ENCODE data around the gene IFNAR1.
"Not testable (repeated sequence)": the region's sequence is repeated elsewhere in the genome, so short reads cannot be mapped to it uniquely, and the experiment has no call there.

IFNAR1 gene

DNA sequence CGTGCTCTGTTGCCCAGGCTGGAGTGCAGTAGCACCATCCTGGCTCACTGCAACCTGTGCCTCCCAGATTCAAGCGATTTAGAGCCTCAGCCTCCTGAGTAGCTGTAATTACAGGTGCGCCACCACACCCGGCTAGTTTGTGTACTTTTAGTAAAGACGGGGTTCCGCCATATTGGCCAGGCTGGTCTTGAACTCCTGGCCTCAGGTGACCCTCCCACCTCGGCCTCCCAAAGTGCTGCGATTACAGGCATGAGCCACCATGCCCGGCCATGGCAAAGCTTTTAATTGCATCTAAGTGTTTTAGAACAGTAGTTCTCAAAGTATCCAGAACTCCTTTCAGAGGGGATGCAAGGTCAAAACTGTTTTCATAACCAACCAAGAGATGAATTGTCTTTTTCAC lies 53.3 kb downstream of the IFNAR1 start:
- no peak for DNase-seq

DNA sequence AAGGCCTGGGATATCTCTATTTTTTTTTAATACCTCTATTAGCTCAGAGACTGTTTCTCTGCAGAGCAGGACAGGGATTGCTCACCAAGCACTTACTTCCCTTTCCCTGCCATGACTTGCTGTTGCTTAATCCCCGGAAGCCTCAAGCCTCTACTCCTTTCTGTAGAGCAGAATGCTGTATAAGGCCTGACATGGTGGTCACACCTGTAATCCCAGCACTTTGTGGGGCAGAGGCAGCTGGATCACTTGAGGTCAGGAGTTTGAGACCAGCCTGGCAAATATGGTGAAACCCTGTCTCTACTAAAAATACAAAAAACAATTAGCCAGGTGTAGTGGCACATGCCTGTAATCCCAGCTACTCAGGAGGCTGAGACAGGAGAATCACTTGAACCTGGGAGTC lies 55.2 kb downstream of the IFNAR1 start:
- DNase-seq = not testable (repeated sequence)

DNA sequence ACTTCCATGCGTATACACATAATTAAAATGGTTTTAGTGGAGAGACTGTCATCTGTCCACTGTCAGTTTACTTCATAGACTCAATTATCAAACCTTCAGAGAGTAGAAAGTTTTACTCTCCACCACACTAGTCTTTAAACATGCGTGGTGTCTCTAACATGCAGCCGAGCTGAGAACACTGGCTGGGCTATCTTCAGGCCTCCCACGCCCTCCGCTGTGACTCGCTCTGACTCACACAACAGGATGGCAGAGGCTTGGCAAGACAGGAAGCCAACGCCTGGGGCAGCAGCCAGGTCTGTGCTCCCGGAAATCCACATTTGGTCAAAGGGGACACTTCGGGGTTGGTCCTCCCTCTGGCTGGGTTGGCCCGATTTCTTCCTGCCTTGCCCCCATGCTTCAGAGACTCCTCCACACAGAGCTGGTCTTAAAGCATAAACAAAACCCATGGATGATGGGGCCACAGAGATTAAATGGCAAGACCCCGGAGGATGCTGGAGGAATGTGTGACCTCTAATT lies 55.8 kb downstream of the IFNAR1 start:
- DNase-seq = no peak

DNA sequence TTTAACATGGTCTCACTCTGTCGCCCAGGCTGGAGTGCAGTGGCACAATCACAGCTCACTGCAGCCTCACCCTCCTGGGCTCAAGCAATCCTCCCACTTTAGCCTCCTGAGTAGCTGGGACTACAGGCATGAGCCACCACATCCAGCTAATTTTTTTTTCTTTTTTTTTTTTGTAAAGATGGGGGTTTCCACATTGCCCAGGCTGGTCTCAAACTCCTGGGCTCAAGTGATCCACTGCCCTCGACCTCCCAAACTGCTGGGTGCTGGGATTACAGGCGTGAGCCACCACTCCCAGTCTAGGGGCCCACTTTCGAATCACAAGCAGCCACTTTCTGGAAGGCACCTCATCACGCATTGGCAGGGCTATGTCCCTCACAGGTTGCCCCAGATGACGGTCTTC lies 56.6 kb downstream of the IFNAR1 start:
- DNase-seq = not testable (repeated sequence)

DNA sequence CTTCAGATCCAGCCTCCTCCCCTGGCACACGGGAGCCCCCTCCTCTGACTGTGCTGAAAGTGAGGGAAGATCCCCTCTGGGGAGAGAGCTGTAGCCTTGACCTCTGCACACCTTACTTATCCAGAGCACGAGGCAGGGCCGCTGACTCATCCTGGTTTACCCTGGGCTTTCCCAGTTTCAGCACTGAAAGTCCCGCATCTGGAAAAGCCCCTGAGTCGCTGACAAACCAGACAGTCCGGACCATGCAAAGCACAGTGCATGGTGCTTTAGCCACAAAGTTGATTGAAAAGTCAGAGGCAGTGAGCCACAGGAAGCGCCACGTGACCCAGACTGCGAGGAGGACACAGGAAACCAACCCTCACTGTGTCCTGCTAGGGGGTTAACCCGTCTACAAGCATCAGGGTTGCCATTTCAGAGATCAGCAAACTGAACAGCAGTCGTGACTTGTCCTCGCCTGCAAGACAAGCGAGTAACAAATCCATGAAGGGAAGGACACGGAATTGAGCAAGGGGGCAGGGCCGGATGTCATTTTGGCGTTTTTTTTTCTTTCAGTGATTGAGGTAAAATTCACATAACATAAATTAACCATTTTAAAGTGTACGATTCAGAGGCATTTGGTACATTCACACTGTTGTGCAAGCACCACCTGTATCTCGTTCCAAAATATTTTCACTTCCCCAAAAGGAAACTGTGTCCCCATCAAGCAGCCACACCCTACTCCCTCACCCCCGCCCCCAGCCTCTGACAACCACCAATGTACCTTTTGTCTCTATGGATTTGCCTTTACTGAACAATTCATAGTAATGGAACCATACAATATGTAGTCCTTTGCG lies 58.5 kb downstream of the IFNAR1 start:
- no peak for DNase-seq

DNA sequence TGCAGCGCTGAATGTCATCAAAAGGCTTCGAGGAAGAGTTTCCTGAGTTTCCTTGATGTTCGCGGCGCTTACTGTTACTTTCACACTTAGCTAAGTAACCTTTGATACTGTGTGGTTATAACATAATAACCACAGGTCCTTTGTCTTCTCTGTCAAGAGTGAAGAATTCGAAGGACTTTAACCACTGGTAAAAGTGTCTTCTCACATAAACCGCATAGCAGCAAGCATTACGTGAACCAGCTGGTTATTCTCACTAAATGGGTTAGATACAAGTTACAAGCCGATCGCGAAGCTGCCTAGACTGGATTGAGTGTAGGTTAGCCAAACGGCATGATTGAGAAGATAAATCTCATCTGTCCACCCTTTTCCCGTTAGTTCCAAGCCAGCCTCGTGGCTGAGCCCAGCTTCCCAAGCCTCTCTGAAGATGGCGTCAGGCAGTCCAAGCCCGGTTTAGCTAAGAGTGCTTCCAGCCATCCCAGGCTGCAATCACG lies 60.1 kb downstream of the IFNAR1 start:
- DNase-seq = no peak

DNA sequence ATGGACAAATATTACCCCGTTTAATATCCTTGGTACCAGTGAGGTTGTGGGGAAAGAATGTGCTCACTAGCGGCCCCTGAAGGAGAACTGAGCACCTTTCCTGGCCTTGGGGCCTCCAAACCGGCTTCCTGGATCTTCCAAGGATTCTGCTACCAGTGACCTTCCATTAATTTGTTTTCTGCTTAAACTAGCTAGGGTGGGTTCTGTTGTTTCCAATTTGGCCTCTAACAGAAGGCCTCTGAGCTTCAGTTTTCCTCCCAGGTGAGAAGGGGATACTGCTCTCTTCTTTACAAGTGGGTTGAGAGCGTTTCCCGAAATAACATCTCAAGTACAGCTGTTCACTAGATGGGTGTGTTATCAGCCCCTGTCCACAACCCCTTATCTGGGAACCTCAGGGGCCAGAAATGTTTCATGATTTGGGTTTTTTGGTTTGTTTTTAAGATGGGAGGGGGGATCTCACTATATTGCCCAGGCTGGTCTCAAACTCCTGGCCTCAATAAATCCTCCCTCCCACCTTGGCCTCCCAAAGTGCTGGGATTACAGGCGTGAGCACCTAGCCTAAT lies 61.5 kb downstream of the IFNAR1 start:
- no peak for DNase-seq

DNA sequence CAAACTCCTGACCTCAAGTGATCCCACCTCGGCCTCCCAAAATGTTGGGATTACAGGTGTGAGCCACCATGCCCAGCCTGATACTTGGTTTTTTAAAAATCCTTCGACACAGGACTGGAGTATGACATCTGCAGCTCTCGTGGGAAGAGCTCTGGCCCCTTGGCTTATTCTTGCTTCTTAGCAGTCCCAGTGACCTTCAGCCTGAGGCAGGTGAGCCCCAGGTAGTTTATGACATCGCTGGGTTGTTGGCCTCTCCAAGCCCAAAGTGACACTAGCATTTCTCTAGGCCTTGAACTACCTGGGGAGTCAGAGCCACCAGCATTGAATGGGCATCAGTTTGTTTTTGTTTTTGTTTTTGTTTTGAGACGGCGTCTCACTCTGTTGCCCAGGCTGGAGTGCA lies 62.5 kb downstream of the IFNAR1 start:
- no peak for DNase-seq

DNA sequence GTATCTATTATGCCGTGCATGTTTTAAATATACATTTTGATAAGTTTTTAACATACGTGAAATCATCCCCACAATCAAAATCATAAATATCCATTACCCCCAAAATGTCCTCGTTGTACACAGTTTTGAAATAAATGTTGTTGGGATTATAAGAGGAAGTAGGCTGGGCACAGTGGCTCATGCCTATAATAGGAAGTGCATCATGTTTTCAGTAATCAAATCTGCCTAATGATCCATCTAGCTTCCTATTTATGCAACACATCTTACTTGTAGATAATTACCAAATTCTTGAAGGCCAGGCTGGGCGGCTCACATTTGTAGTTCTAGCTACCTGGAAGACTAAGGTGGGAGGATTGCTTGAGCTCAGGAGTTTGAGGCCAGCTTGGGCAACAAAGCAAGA lies 63.4 kb downstream of the IFNAR1 start:
- DNase-seq = no peak

DNA sequence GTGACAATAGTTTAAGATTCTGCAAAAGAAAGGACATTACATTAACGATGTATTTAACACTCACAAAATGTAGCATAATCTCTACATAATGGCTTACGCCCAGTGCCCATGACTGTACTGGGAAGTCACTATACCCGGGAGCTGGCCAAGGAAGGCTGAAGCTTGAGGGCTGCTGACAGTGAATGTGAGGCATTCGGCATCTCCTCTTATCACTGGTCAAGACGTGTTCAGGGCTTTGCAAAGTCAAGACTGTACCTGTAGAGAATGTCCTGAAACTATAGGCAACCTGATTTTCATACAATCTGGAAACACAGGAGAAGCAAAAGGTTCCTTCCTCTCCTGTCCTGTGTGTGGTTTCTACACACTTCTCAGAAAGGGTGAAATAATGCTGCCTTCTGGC lies 65.7 kb downstream of the IFNAR1 start:
- no peak for DNase-seq

DNA sequence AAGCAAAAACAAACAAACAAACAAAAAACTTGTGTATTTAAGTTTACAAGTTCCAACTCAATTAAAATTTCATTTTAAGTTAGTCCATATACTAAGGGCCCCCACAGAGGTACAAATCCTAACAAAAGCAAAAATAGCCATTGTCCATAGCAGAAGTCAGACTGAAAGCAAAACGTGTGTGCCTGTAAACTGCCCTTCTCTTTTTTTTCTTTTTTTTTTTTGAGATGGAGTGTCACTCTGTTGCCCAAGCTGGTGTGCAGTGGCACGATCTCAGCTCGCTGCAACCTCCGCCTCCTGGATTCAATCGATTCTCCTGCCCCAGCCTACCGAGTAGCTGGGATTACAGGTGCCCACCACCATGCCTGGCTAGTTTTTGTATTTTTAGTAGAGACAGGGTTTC lies 66.9 kb downstream of the IFNAR1 start:
- DNase-seq = no peak

DNA sequence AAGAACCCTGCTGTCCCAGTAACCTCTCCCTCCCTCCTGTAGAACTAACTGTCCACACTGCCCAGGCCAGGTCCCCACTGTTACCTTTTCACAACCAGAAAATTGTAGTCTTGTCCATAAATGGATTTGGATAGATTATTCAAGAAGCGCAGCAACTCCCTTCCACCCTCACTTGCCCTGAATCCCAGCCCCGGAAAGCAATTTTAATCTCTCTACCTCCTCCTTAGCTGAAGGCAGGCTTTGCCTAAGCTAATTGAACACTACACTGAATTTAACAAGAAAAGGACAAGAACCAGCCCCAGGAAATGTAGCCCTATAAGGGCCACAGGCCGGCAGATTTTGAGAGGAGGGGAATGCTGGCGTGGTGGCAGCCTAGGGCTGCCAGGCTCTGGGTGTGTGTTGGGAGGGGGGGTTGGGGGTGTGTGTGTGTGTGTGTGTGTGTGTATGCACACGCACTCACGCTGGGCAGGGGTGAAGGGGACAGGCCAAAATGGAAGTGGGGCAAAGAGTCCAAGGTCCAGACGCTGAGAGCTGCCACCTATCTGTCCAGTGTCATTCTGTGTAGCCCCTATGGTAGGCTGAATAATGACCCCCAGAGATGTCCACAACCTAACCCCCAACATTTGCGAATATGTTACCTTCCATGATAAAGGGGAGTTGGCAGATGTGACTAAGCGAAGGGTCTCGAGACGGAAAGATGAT lies 67.7 kb downstream of the IFNAR1 start:
- no peak for DNase-seq

DNA sequence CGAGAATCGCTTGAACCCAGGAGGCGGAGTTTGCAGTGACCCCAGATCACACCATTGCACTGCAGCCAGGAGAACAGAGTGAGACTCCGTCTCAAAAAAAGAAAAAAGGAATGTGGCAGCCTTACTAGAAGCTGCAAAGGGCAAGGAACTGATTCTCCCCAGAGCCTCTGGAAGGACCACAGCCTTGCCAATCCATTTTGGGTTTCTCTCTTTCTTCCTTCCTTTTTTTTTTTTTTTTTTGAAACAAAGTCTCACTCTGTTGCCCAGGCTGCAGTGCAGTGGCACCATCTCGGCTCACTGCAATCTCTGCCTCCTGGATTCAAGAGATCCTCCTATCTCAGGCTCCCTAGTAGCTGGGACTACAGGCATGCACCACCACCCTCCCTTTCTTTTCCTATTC lies 68.6 kb downstream of the IFNAR1 start:
- DNase-seq = no peak

DNA sequence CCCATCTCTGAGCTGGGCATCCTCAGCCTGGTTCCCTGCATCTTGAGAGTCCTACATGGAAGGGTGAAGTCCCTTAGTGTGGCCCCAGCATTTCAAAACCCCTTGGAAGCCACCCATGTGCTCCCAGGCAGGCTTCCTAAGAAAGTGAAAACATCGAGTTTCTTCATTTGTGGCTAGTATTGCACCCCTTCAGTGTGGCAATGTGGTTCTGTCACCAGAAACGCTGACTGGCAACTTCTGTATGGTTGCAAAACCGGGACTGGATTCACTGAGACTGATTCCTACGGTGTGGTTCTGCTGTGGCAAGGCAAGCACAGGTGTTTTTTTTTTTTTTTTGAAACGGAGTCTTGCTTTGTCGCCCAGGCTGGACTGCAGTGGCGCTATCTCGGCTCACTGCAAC lies 69.5 kb downstream of the IFNAR1 start:
- no peak for DNase-seq

DNA sequence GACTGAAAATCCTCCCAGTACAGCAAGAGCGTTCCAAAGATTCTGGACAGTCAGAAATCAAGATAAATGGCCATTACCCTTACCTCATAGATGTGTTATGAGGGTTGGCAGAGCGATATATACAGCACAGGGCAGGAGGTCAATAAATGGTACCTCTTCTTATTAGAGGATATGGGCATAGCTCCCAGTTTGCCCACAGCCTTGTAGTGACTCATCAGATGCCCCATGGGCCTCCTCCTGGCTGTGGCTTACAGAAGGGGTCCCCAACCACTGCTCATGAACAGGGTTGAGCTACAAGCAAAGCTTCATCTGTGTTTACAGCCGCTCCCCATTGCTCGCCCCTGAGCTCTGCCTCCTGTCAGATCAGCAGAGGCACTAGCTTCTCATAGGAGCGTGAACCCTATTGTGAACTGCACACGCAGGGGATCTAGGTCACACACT lies 71.1 kb downstream of the IFNAR1 start:
- DNase-seq = no peak

DNA sequence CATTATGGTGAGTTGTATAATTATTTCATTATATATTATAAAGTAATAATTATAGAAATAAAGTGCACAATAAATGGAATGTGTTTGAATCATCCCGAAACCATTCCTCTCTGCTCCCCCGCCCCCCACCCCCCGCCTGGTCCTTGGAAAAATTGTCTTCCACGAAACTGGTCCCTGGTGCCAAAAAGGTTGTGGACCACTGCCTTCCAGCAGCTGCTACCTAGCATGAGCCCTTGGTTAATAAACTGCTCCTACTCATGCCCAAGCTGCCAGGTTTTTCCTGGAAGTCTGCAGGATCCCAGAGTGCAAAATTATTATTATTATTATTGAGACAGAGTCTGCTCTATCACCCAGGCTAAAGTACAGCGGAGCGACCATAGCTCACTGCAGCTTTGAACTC lies 71.7 kb downstream of the IFNAR1 start:
- no peak for DNase-seq

DNA sequence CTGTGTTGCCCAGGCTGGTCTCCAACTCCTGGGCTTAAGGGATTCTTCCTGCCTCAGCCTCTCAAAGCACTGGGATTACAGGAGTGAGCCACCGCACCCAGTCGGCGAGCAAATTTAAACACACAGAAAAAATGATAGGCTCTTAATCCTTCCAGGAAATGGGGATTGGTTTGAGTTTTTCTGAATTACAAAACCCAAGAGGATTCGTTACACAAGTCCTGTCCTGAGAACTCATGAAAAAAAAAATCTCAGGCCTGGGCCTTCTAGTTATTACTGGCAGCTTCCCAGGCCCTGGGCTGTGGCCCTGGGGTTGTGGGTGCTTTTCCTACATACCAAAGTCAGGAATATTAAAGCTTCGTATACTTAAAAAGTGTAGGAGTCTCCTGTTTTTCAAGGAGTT lies 72.2 kb downstream of the IFNAR1 start:
- no peak for DNase-seq

DNA sequence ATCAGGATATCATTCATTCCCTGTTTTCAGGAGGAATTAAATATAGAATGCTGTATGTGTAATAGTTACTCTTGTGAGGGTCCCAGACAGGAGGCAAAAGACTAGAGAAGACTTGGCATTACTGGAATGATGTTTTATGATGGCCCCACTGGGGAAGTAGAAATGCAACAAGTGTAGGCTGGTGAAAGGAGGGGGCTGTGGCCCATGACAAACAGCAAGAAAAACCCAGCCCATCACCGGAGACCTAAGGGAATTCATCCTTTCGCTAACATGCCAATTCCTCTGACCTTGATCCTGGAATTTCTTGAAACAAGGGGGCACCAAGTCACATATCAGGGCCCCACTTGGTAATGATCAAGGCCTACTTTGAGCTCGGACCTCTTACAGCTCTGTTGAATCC lies 72.9 kb downstream of the IFNAR1 start:
- no peak for DNase-seq

DNA sequence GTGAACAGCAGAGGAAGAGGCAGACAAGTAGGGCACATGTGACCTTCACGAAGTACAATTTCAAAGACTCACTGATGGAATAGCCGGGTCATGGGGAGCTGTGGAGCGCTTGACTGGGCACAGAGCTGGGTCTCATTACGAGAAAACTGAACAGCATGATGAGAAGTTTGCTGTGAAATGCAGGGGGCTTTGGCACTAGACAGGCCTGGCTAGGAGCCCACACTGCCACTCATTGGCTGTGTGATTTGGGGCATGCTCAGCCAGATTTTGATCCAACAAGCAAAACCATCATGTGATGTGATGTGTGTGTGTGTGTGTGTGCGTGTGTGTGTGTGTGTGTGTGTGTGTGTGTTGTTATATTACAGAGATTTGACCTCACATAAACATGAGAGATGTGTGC lies 73.6 kb downstream of the IFNAR1 start:
- no peak for DNase-seq

DNA sequence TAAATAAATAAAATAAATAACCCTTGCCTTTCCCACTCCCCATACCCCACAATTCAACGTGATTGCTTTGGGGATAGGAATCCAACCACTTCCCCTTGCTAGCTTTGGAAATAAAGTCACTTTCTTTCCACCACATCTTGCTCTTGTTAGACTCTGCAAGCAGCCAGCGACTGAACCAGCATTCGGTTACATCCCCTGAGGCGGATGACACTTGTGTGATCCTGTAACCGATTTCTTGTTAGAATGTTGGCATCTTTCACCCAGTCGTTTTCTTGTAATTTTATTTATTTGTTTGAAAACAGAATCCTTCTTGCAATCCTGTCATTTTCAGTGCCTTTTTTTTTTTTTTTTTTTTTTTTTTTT lies 76.8 kb downstream of the IFNAR1 start:
- no peak for DNase-seq

DNA sequence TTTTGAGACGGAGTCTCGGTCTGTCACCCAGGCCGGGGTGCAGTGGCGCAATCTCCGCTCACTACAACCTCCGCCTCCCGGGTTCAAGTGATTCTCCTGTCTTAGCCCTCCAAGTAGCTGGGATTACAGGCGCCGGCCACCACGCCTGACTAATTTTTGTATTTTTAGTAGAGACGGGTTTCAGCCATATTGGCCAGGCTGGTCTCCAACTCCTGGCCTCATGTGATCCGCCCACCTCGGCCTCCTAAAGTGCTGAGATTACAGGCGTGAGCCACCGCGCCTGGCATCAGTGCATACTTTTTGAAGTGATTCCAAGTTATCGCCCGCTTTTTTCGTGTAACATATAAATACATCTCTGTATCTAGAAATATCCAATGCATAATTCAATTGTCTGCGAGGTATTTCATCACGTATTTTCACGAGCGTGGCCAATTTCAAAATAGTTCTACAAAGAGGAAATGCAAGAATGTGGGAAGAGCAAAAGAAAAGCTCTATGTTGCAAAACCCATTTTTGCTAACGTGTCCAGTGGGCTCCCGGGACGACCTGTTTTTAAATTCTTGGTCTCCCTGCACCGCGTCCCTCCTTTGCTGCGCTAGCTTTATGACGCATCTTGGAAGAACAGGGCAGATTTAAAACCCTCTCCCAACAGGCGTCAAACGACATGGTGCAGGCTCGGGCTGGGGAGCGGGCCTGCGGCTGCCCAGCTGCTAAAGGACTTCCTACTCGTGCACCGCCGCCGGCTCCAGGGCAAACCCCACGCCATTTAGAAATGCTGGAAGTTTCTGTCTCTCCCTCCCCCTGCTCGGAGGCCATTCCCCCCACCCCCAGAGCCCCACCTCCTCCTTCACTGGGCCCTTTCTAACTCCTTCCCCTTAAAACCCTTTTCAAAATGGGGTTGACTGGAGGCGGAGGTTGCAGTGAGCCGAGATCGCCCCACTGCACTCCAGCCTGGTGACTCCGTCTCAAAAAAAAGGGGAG lies 77.5 kb downstream of the IFNAR1 start:
- DNase-seq = peak; percentile 6 to 17

DNA sequence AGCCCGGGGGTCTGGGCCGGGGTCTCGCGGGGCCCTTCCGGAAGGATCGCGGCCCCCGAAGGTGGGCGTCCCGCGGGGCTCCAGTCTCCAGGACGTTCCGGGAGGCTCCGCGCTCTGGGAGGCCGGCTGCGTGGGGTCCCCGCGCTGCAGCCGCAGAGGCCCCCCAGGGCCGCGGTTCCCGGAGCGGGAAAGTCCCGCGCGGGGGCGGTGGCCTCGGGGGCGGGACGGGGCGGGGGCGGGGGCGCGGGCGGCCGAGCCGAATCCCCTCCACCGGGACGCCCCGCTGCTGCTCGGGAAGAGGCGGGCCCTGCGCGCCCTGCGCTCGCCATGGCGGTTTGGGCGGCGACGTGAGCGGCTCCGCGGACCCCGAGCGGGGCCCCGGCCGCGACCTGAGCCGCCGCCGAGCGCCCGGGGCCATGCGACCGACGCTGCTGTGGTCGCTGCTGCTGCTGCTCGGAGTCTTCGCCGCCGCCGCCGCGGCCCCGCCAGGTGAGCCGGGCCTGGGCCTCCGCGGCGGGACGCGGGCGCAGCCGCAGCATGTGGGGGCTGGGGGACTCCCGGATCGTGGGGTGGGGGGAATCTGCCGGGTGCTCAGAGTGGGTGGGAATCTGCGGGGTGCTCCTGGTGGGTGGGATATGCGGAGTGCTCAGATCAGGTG lies 78.5 kb downstream of the IFNAR1 start, which contains the start of gene IFNGR2:
TSS of gene IFNGR2 (plus strand) at position 286 of the 658 bp plus-strand sequence. CDS start at position 417, 131 bp downstream.
- DNase-seq = peak in 1 of 2 experiments; percentile 43
